Activated CD4-positive, alpha-beta T cell treated with anti-CD3 and anti-CD28 coated beads, Interleukin-2, amount 50 U/mL, for 1 hour (primary cell): ENCODE measurements around the gene TCOF1.
"Not testable (repeated sequence)": the region's sequence is repeated elsewhere in the genome, so short reads cannot be mapped to it uniquely, and the experiment has no call there.

Source experiments
- DNase-seq: peaks from one replicate; pipeline ENCODE4 v3.0.0-alpha.2; 2020

TCOF1 gene

GRCh38 chr5:150406103-150406722 is 48.7 kb downstream of the TCOF1 start:
- no peak for DNase-seq

GRCh38 chr5:150406723-150407095 is 49.2 kb downstream of the TCOF1 start:
- no peak for DNase-seq

- DNase-seq: no peak
Measured at GRCh38 chr5:150407096-150407720, 49.7 kb downstream of the TCOF1 start.

- no peak for DNase-seq
Measured at GRCh38 chr5:150408231-150408943, 50.9 kb downstream of the TCOF1 start.

- peak; percentile 32 for DNase-seq
Measured at GRCh38 chr5:150409638-150410523, 52.4 kb downstream of the TCOF1 start.

GRCh38 chr5:150410524-150411244 is 53.2 kb downstream of the TCOF1 start:
- DNase-seq: peak; percentile 49

GRCh38 chr5:150411245-150411979 is 53.9 kb downstream of the TCOF1 start:
- peak; percentile 73 for DNase-seq

GRCh38 chr5:150412319-150413175 is 55.0 kb downstream of the TCOF1 start, which contains the start of gene CD74:
Gene CD74 (minus strand): TSS chr5:150412910. CDS start chr5:150412749, 161 bp downstream.
- peak; percentile 90 for DNase-seq

GRCh38 chr5:150413176-150413901 is 55.8 kb downstream of the TCOF1 start:
- DNase-seq: no peak

GRCh38 chr5:150413902-150414790 is 56.6 kb downstream of the TCOF1 start:
- DNase-seq: not testable (repeated sequence)

- no peak for DNase-seq
Measured at GRCh38 chr5:150419630-150420270, 62.3 kb downstream of the TCOF1 start.

- DNase-seq: no peak
Measured at GRCh38 chr5:150422075-150422474, 64.6 kb downstream of the TCOF1 start.

GRCh38 chr5:150422758-150423157 is 65.3 kb downstream of the TCOF1 start:
- DNase-seq: no peak

GRCh38 chr5:150426165-150426564 is 68.7 kb downstream of the TCOF1 start:
- not testable (repeated sequence) for DNase-seq

GRCh38 chr5:150428106-150428876 is 70.8 kb downstream of the TCOF1 start:
- no peak for DNase-seq

- no peak for DNase-seq
Measured at GRCh38 chr5:150428978-150429377, 71.5 kb downstream of the TCOF1 start.

- no peak for DNase-seq
Measured at GRCh38 chr5:150429410-150429873, 71.9 kb downstream of the TCOF1 start.
